Measurements from ENCODE around the gene ADCK1. TPM values are rescaled to one million over a fixed set of nuclear protein-coding genes. Genes with fewer than 3 reads are reported as not detected.

Gene ADCK1
- polyA plus RNA-seq, 1 experiment = 4.8 TPM

GRCh38 chr14:77864580-77864979, 64.7 kb downstream of the ADCK1 start:
- Histone ChIP-seq H3K27ac (ENCODE audit: low read depth, low read length) (no peak overlapping the region), H3K9me3 (ENCODE audit: control insufficient read depth, insufficient read depth, low read length) (no peaks in the 10 kb centered on the region), H3K27me3 (ENCODE audit: control insufficient read depth, insufficient read depth, low read length) (no peaks in the 10 kb centered on the region), H3K4me3 (ENCODE audit: low read depth, low read length) (no peak overlapping the region)
- ChIA-PET POLR2A (no interaction called here), CTCF (interaction anchor here (0.6 to 3.5 kb wide), 4 partner anchors 26 to 734 kb away, joined by 3 to 17 read pairs (median 6); no protein-coding TSS in a partner anchor)
- no peak for TF ChIP-seq CTCF (IDR thresholded peaks at IDR 0.05; ENCODE audit: low read depth, low read length)
- DNase-seq (ENCODE audit: low read depth, low spot score) = no peak

- no peak for TF ChIP-seq CTCF (IDR thresholded peaks at IDR 0.05; ENCODE audit: low read depth, low read length)
- DNase-seq (ENCODE audit: low read depth, low spot score) = no peak
- Histone ChIP-seq H3K27me3 (ENCODE audit: control insufficient read depth, insufficient read depth, low read length) (no peaks in the 10 kb centered on the region), H3K27ac (ENCODE audit: low read depth, low read length) (no peak overlapping the region), H3K9me3 (ENCODE audit: control insufficient read depth, insufficient read depth, low read length) (no peaks in the 10 kb centered on the region), H3K4me3 (ENCODE audit: low read depth, low read length) (no peak overlapping the region)
- ChIA-PET POLR2A (no interaction called here), CTCF (interaction anchor here (0.6 kb wide), 1 partner anchor 85 kb away, joined by 3 read pairs; no protein-coding TSS in a partner anchor)
Observed at GRCh38 chr14:77865455-77865854, 65.5 kb downstream of the ADCK1 start.

GRCh38 chr14:77866932-77867331, 67.0 kb downstream of the ADCK1 start:
- Histone ChIP-seq H3K9me3 (ENCODE audit: control insufficient read depth, insufficient read depth, low read length) (no peaks in the 10 kb centered on the region), H3K4me3 (ENCODE audit: low read depth, low read length) (no peak overlapping the region), H3K27ac (ENCODE audit: low read depth, low read length) (no peak overlapping the region), H3K27me3 (ENCODE audit: control insufficient read depth, insufficient read depth, low read length) (no peaks in the 10 kb centered on the region)
- POLR2A ChIA-PET = no interaction called here
- no peak for TF ChIP-seq CTCF (IDR thresholded peaks at IDR 0.05; ENCODE audit: low read depth, low read length)
- CTCF ChIA-PET = interaction anchor here (0.8 kb wide), 1 partner anchor 699 kb away, joined by 4 read pairs; no protein-coding TSS in a partner anchor
- DNase-seq (ENCODE audit: low read depth, low spot score) = no peak

GRCh38 chr14:77867476-77867875, 67.6 kb downstream of the ADCK1 start:
- Histone ChIP-seq H3K4me3 (ENCODE audit: low read depth, low read length) (no peak overlapping the region), H3K27me3 (ENCODE audit: control insufficient read depth, insufficient read depth, low read length) (no peaks in the 10 kb centered on the region), H3K27ac (ENCODE audit: low read depth, low read length) (no peak overlapping the region), H3K9me3 (ENCODE audit: control insufficient read depth, insufficient read depth, low read length) (no peaks in the 10 kb centered on the region)
- no peak for TF ChIP-seq CTCF (IDR thresholded peaks at IDR 0.05; ENCODE audit: low read depth, low read length)
- ChIA-PET CTCF (interaction anchor here (0.8 kb wide), 1 partner anchor 698 kb away, joined by 4 read pairs; no protein-coding TSS in a partner anchor), POLR2A (no interaction called here)
- DNase-seq (ENCODE audit: low read depth, low spot score) = no peak

GRCh38 chr14:77868552-77869285, 68.8 kb downstream of the ADCK1 start:
- no peak for TF ChIP-seq CTCF (IDR thresholded peaks at IDR 0.05; ENCODE audit: low read depth, low read length)
- CTCF ChIA-PET = no interaction called here
- no peak for DNase-seq (ENCODE audit: low read depth, low spot score)
- Histone ChIP-seq H3K27me3 (ENCODE audit: control insufficient read depth, insufficient read depth, low read length) (no peaks in the 10 kb centered on the region), H3K4me3 (ENCODE audit: low read depth, low read length) (no peak overlapping the region), H3K27ac (ENCODE audit: low read depth, low read length) (no peak overlapping the region), H3K9me3 (ENCODE audit: control insufficient read depth, insufficient read depth, low read length) (no peaks in the 10 kb centered on the region)
- POLR2A ChIA-PET = no interaction called here

Measured in AG04450 (cell line).